ENCODE measurements around the gene SMIM29.
"Not testable (repeated sequence)": the region's sequence is repeated elsewhere in the genome, so short reads cannot be mapped to it uniquely, and the experiment has no call there.

SMIM29 gene

DNA sequence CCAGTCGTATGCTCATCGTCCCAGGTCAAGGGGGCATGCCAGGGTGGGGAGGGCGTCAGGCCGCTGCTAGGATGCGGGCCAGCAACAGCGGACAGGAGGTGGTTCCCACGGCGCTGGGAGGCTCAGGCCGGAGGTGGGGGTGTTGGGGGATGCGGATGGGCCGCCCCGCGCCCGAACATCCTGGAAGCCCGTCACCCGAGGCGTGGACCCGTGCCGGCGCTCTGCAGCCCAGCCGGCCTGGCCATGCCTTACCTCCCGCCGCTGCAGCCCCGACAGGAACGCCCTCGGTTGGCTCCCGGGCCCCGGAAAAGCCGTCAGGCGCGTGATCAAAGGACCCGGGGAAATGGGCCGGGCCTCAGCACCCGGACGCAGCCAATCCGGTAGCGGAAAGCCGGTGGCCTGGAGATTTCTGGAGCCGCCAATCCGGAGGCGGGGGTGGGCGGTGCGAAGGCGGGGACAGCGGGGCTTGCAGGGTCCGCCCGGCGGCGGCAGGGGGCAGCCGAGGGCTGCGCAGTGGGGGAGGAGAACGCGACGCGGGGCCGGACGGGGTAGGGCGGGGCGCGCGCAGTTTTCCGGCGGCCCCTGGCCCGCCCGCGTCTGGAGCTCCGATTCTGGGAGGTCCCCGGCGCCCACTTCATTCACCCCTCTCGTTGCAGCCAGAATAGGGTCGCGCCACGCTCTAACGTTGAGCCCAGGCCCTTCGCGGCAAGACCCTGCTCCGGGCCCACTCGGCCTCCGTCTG, at the start of gene SMIM29:
SMIM29 (minus strand) TSS at position 280 of the 742 bp plus-strand sequence. CDS start 1,215 bp downstream, outside the sequence.
- peak; percentile 99 for DNase-seq

DNA sequence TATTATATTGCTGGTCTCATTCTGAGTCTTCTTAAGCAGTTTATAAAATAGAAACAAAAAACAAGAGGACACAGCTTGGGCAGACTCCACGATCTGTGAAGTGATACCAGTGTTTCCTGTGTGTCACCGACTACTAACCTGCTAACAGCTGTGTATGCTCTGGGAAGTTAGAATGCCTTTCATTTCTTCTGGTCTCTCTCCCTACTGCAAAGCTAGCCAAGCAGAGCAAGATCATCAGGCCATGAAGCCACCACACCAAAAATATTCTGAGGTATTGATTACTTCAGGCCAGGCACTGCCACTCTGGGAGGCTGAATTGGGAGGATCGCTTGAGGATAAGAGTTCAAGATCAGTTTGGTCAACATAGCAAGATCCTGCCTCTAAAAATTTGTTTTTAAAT, 46.9 kb upstream of the SMIM29 start:
- no peak for DNase-seq

DNA sequence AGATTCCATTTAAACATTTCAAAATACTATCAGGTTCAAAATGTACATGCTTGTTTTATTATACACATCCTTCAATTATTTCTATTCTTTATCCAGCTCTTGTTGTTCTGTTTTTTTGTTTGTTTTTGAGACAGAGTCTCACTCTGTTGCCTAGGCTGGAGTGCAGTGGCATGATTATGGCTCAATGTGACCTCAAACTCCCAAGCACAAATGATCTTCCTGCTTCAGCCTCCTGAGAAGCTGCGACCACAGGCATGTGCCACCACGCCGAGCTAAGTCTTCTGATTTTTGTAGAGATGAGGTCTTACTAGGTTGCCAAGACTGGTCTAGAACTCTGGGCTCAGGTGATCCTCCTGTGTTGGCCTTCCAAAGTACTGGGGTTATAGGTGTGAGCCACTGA, 44.1 kb upstream of the SMIM29 start:
- DNase-seq = no peak

DNA sequence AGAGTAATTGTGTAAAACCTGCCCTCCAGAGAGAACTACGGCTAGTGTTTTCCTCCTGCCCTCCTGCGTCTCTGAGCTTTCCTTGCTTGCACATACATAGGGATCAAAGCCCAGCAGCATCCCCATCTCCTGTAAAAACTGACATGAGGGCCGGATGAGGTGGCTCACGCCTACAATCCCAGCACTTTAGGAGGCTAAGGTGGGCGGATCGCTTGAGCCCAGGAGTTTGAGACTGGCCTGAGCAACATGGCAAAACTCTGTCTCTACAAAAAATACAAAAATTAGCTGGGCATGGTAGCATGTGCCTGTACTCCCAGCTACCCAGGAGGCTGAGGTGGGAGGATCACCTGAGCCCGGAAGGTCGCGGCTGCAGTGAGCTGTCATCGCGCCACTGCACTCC, 40.3 kb upstream of the SMIM29 start:
- no peak for DNase-seq

DNA sequence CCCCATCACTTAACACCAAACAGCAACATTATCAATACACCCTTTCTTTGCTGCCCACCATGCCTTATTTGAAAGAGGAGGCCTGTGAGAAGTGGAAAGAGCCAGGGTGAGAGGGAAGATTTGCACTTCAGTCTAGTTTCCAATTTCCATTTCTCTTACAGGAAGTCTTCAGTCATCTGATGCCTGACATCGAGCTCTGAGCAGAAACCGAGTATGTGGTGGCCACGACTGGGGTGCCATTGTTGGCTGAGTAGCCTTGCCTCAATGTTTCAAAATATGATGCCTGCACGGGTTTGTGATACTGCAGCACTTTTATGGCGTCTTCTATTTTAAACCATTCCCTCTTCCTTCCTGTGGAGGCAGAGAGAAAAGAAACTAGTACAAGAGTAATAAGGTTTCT, 39.8 kb upstream of the SMIM29 start:
- DNase-seq = no peak

DNA sequence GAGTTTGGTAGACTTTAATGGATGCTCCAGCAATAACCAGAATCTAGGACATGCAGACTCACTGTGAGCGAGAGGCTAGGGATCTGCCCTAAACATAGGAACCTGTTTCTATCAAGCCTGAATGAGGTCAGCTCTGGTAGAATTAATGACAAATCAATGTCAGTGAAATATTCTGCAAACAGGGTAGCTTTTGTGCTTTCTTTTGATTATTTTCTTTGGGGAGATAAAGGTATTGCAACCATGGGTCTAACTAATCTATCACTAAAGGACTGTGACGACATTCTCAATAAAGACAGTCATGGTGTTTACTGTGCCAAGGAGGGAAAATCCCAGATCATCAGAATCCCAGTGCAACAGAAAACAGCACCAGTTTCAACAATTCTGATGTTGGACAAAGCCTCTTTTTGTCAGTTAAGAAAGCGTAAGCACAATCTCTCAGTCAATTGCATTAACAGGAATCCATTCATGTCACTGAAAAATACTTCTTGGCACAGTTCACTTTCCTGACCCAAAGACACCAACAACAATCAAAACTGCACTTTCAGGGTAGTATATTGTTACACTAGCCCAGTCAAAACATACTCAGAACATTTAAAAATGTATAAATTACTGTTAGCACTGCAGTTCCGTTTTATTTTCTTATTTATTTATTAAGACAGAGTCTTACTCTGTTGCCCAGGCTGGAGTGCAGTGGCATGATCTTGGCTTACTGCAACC, 36.8 kb upstream of the SMIM29 start:
- no peak for DNase-seq

DNA sequence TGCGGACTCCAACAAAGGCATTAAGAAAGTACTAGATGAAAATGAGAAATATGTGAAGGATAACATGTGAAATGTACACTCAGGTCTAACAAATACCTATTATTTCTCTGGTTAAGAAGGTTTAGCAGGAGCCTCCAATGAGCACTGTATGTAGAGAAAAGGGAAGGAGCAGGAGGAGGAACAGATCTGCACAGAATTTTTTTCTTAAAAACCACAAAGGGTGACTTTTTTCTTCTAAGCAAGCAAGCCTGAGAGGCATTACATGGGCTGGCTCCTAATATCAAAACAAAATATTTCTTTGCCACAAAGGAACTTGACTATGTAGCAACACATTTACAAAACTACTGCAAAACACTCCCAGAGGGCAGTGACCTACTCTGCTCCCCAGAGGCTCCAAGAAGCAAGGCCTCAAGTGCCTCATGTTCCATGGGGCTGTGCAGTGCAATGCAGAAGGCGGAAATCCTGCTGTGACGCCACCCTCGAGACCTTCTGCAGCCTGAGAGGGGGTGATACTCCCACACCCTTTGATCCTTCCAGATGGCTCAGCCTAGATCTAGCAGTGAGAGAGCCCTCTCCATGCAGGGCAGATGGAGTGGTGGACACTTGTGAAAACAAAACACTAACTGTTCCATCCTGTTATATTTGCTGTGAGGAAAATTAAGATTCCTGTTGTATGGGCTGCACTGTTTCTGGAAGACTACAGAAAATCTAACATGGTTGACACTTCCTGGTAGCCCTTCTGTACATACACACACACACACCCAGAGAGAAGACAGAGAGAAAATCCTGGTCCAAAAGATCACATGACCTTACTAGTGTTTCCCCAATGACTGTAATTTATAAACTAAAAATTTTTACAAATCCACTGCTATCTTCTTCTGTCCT, 36.0 kb upstream of the SMIM29 start:
- no peak for DNase-seq

DNA sequence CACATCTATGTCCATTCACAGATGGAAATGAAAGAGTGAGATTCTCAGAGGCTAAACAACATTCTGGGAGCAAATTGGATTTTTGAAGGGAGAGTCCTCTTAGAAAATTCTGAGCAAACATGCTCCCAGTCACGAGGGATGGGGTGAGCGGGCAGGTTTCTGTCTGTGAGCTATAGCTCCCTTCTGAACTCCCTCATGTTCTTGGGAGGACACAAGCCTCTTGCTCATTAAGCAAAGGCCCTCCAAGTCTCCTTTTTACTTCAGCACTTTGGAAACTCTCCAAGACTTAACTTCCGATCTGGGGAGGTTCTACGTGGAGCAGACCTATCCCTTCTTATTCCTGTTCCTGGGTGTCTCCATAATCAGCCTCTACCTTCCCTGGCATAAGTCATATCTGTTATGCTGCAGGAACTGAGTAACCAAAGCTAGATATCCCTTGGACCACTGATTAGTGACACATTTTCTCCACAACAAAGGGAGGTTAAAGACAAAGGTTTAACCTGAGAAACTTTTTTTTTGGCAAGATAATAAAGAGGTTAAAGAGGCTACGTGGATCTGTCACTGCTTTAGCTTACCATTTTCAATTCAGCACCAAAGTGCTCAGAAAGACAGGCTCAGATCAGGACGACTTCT, 33.0 kb upstream of the SMIM29 start:
- DNase-seq = no peak

DNA sequence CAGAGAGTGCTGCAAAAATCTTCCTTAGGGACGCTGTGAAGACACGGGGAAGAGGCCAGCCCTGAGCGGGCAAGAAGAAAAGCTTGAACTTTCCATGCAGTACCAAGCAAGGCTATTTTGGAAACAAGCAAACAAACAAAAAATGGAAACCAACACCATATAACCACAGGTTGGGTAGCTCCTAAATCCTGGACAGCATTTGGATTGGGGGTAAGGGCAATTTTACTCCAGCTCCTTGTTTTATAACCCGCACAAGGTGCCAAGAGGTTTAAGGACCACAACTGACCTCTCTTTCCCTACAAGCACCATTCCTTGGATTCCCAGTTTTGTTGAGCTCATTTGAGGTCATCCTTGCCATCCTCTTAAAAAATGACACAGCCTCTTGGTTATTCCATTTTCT, 31.4 kb upstream of the SMIM29 start:
- no peak for DNase-seq

DNA sequence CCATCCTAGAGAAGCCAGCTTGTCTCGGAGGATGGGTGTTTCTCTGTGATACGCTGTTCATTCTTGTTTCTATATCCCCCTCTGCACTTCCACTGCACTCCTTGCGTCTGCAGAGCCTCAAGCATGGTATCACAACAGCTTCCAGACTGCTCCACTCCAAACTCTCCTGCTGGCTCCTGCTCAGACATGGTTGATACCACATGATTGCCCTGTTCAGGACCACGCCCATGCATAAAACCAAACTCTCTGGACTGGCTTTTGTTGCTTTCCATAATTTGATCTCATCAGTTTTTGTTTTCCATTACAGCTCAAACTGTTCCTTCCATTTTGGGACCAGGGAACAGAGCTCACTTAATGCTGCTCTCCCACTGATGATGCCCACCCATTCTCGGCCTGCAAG, 30.0 kb upstream of the SMIM29 start:
- no peak for DNase-seq

DNA sequence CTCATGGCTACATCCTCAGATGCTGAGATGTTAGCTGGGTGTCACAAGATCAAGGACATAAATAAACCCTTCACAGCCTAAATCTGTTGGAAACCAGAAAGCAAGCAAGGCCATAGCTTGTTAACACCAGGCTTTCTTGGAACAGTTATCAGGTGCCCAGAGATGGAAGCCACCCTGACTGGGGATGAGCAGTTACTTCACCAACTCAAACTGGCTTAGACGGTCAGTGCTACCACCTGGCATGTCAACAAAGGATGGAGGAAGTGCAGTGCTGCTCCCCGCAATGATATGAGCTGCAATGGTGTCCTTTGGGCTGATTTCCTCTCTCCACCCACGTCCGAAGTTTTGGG, 28.9 kb upstream of the SMIM29 start:
- no peak for DNase-seq

DNA sequence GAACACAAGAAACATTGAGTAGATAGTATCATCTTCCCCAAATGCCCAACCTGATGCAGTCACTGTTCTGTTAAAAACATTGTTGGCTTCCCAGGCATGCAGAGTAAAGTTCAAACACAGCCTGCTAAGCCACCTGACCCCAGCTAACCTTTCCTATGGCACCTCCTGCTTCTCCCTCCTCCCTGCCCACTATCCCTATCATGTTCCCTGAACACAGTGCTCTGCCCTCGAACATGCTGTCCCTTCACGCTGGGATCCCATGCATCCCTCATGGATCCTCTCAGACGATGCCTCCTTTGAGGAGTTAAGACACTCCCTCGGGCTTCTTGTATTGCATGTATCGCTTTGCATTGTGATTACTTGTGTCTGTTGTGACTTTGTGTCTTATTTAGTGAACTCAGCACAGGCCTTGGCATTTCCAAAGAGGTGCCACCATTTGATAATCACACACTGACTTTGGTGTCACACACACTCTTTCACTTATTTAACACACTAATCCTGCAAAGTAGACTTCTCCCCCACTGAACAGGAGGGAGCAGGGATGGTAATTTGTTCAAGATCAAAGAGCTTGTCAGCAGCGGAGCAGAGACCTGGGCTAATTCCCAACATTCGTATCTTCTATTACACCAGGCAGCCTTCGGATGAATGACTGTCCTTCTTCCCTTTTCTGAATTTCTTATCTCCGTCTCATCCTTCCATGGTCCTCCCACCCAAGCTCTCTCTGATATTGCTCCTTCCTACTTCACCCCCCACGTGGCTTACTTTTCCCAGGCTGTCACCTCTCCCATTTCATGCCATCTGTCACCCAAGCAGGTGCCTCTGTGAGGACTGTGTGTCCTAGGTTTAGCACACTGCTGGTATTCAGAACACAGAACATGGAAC, 28.3 kb upstream of the SMIM29 start:
- DNase-seq = no peak

DNA sequence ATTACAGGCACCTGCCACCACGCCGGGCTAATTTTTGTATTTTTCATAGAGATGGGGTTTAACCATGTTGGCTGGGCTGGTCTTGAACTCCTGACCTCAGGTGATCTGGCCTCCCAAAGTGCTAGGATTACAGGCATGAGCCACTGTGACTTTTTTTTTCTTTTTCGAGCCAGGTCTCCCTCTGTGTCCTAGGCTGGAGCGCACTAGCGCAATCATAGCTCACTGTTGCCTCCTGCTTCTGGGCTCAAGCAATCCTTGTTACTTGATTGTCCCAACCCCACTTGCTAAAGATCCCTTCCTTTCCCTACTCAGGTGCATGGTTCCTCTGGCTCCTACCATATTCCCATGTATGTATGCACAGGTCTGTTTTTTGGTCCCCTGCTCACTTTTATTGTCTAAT, 27.4 kb upstream of the SMIM29 start:
- DNase-seq = no peak

DNA sequence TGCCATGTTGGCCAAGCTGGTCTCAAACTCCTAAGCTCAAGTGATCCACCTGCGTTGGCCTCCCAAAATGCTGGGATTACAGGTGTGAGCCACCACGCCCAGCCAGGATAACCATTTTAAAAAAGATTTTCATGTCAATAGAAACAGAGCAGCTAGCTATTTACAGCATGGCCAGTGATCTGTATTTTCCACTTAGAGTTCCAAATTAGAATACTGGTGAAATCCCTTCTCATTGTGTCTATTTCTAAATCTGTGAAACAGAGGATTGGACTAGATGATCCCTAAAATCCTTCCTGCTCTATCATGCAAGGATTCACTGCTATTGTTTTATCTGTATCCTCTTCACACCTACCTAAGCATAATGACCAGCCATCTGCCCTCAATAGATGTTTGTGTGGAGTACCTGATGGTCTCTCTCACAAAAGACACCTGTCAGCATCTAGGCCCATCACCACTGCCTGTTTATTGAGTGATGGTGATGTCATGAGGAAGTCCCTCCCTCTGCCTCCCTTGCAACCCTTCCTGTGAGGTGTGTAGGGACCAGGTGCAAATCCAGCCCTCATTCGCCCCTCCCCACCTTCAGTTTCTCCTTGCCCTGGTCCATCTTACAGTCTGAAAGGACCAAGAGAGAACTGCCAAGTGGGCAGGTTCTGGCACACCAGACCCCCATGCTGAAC, 26.5 kb upstream of the SMIM29 start:
- DNase-seq = no peak

DNA sequence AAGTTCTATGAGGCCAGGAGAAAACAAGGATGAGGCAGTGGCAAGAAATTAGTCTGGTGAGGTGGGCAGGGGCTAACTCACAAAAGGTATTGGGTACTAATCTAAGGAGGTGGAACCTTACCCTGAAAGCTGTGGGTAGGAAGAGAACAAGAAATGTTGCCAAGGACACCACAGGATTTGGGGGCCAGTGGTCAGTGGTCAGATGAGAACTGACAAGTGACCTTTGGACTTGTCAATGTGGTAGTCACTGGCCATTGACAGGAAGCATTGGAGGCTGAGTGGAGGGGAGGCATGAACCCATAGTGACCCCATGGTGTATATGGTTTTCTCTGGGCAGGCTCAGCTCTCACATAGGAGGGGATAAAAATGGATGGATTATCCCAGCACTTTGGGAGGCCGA, 25.3 kb upstream of the SMIM29 start:
- no peak for DNase-seq

DNA sequence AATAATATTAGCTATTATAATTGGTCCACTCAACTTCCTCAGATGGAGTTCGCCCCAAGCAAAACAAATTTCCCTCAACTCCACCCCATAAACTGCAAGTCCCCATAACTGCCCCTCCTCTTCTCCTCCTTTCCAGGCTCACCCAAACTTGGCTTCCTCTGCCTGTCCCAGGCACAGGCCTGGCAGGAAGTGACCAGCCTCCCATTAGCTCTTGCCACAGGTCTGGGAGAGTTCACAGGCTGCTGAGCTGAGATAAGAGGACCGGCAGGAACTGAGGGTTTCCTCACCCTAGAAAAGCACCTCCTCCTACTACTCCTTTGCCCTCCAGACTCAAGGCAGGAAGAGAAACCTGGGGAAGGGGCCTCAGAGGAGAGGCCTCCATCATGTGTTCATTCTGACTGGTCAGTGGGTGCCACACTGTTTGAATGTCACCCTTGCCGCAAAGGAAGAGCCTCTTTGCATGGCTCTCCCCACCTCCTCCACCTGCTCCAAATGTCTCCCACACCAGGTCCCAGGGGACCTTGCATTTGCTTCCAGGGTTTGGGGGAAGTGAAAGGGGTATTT, 24.5 kb upstream of the SMIM29 start:
- DNase-seq = no peak

DNA sequence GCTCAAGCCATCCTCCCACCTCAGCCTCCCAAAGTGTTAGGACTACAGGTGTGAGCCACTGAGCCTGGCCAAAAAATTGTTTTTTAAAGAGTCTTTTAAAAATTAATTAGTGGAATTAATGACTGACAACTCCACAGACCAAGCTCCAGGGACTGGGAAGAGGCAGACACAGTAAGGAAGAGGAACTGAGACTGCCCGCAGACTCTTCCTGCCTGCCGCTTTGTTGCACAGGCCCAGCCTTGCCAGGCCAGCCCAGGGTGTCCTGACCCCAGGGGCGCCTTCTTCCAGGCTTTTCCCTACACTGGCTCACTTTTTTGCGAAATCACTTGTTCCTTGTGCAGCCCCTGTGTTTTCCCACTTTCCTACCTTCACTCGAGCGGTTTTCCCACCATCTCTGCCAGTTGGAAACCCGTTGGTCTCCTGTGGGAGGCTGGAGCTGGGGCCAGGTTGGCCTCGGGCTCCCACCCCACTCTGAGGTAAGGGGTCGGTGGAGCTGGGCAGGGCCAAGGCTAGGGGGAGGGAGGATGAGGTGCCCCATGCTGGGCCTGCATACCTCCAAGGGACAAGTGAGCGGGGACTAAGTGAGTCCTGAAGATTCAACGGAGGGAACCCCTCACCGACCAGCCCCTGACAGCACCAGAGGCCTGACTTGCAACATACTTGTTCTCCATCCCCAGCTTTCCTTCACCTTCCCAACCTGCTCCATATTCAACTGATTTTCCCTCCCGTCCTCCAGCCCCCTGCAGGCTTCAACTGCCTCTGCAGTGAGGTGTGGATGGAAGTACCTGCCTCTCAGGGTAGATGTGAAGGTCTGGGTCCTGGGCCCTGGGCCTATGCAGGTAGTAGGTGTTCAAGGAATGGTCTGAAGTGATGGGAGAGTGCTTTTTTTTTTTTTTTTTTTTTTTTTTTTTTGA, 23.5 kb upstream of the SMIM29 start:
- no peak for DNase-seq

DNA sequence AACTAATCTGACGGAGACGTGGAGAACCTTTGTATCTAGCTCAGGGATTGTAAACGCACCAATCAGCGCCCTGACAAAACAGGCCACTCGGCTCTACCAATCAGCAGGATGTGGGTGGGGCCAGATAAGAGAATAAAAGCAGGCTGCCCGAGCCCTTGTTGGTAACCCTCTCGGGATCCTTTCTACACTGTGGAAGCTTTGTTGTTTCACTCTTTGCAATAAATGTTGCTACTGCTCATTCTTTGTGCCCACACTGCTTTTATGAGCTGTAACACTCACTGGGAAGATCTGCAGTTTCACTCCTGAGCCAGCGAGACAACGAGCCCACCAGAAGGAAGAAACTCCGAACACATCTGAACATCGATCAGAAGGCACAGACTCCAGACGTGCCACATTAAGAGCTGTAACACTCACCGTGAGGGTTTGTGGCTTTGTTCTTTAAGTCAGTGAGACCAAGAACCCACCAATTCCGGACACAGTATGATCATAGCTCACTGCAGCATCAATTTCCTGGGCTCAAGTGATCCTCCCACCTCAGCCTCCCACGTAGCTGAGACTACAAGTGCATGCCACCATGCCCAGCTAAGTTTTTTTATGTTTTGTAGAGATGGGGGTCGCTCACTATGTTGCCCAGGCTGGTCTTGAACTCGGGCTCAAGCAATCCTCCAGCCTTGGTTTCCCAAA, 21.0 kb upstream of the SMIM29 start:
- not testable (repeated sequence) for DNase-seq

DNA sequence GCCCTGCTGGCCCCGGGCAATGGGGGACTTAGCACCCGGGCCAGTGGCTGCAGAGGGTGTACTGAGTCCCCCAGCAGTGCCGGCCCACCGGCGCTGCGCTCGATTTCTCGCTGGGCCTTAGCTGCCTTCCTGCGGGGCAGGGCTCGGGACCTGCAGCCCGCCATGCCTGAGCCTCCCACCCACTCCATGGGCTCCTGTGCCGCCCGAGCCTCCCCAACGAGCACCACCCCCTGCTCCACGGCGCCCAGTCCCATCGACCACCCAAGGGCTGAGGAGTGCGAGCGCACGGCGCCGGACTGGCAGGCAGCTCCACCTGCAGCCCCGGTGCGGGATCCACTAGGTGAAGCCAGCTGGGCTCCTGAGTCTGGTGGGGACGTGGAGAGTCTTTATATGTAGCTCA, 20.3 kb upstream of the SMIM29 start:
- DNase-seq = not testable (repeated sequence)

Data from activated T-cell treated with anti-CD3 and anti-CD28 coated beads, Interleukin-2, amount 50 U/mL, for 1 hour (primary cell).